Lower leg skin (tissue), 3 donors: Measurements from ENCODE around the gene ATP6V1D.

Experiments
- POLR2A ChIP-seq, 2 donors: fragments of 450-650 bp; IDR thresholded peaks; one replicate each; pipeline ENCODE4 v1.6.1; 2016 to 2017; ENCODE audit warnings: antibody characterized with exemption in 2 of 2, mild to moderate bottlenecking in 1 of 2, moderate library complexity in 1 of 2
- TF ChIP-seq, protein P1 (sequence below), 3 donors: fragments of 450-650 bp; IDR thresholded peaks; one replicate each; pipeline ENCODE4 v1.5.1; 2016; ENCODE audit warnings: antibody characterized with exemption in 3 of 3, mild to moderate bottlenecking in 3 of 3, moderate library complexity in 2 of 3

DNA sequence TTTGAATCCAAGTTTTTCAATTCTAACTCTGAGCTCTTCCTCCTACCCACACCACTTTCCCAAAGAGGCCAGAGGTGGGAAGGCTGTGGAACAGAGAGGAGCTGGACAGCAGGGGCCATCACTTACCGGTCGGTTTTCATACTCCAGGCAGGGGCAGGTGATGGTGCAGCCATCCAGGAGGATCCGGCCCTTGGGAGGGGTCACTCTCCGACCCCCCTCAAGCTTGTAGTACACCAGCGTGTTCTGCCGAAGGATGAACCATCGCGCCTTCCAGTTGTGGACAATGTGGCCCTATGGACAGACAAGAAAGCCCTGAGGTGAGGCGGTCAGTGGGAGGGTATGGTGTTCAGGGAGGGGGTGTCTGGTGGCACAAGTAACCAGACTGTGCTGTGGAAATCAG is 37.9 kb upstream of the ATP6V1D start:
- no peak for TF ChIP-seq POLR2A (IDR thresholded peaks at IDR 0.05)
- TF ChIP-seq, protein P1, sequence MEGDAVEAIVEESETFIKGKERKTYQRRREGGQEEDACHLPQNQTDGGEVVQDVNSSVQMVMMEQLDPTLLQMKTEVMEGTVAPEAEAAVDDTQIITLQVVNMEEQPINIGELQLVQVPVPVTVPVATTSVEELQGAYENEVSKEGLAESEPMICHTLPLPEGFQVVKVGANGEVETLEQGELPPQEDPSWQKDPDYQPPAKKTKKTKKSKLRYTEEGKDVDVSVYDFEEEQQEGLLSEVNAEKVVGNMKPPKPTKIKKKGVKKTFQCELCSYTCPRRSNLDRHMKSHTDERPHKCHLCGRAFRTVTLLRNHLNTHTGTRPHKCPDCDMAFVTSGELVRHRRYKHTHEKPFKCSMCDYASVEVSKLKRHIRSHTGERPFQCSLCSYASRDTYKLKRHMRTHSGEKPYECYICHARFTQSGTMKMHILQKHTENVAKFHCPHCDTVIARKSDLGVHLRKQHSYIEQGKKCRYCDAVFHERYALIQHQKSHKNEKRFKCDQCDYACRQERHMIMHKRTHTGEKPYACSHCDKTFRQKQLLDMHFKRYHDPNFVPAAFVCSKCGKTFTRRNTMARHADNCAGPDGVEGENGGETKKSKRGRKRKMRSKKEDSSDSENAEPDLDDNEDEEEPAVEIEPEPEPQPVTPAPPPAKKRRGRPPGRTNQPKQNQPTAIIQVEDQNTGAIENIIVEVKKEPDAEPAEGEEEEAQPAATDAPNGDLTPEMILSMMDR (IDR thresholded peaks at IDR 0.05): no peak
